Measurements from ENCODE around the gene TEX55. TPM values are rescaled to one million over a fixed set of nuclear protein-coding genes. Genes with fewer than 3 reads are reported as not detected.

TEX55 gene
- total and polyA plus RNA-seq, 2 experiments from 2014 or later, result 0.17 TPM; not detected in 1

DNA sequence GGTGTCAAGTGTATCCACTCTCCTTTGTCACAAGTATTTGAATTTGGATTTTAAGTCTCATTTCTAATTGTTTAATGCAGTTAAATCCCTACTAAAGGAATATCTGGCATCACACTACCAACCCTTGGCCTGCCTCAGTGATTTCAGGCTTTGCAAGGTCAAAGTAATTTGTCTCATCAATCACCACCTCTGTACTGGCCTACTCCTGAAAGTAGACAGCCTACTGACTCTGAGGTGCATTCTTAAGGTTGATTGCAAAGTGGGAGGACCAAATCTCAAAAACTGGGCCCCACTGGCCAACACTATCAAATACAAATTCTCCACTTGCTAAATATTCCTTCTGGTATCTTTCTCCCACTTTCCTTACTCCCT lies 851 bp upstream of the TEX55 start:
- no peak for DNase-seq (ENCODE audit: low spot score)
- no peaks in the 10 kb centered on the region for H3K27me3 Mint-ChIP-seq (ENCODE audit: insufficient read depth, low read depth, poor library complexity)
- Histone ChIP-seq H3K79me2 (replicated peaks; ENCODE audit: insufficient read depth) (no peaks in the 10 kb centered on the region), H3K4me3 (no peak overlapping the region), H3K4me1 (ENCODE audit: insufficient read depth) (no peaks in the 10 kb centered on the region), H3F3A (replicated peaks; ENCODE audit: low read depth) (no peaks in the 10 kb centered on the region), H3K27ac (ENCODE audit: low read depth) (no peak overlapping the region), H3K27me3 (ENCODE audit: insufficient read depth) (no peaks in the 10 kb centered on the region), H3K9me2 (ENCODE audit: insufficient read depth) (no peaks in the 10 kb centered on the region; the same call in 1 of the 2 replicates), H4K20me1 (replicated peaks; ENCODE audit: insufficient read depth) (no peaks in the 10 kb centered on the region), H2AFZ (no peak overlapping the region), H3K36me3 (ENCODE audit: insufficient read depth) (no peaks in the 10 kb centered on the region), H3K4me2 (no peak overlapping the region)
- peaks cover 7% of the 10 kb centered on the region; the same call in 2 of the 3 replicates for H3K36me3 Mint-ChIP-seq (ENCODE audit: low read depth)
- H3K4me1 Mint-ChIP-seq, result no peaks in the 10 kb centered on the region
- H3K4me3 Mint-ChIP-seq, result no peak overlapping the region
- H3K9me3 Mint-ChIP-seq, result peaks cover 10% of the 10 kb centered on the region
- ATAC-seq, result no peak
- H3K27ac Mint-ChIP-seq, result no peak overlapping the region
- TF ChIP-seq, protein P1, sequence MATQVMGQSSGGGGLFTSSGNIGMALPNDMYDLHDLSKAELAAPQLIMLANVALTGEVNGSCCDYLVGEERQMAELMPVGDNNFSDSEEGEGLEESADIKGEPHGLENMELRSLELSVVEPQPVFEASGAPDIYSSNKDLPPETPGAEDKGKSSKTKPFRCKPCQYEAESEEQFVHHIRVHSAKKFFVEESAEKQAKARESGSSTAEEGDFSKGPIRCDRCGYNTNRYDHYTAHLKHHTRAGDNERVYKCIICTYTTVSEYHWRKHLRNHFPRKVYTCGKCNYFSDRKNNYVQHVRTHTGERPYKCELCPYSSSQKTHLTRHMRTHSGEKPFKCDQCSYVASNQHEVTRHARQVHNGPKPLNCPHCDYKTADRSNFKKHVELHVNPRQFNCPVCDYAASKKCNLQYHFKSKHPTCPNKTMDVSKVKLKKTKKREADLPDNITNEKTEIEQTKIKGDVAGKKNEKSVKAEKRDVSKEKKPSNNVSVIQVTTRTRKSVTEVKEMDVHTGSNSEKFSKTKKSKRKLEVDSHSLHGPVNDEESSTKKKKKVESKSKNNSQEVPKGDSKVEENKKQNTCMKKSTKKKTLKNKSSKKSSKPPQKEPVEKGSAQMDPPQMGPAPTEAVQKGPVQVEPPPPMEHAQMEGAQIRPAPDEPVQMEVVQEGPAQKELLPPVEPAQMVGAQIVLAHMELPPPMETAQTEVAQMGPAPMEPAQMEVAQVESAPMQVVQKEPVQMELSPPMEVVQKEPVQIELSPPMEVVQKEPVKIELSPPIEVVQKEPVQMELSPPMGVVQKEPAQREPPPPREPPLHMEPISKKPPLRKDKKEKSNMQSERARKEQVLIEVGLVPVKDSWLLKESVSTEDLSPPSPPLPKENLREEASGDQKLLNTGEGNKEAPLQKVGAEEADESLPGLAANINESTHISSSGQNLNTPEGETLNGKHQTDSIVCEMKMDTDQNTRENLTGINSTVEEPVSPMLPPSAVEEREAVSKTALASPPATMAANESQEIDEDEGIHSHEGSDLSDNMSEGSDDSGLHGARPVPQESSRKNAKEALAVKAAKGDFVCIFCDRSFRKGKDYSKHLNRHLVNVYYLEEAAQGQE (IDR thresholded peaks at IDR 0.05; ENCODE audit: unreplicated experiment), result no peak
- no peak for TF ChIP-seq EZH2 (IDR thresholded peaks at IDR 0.05; ENCODE audit: low read depth, unreplicated experiment)
- TF ChIP-seq, protein P2, sequence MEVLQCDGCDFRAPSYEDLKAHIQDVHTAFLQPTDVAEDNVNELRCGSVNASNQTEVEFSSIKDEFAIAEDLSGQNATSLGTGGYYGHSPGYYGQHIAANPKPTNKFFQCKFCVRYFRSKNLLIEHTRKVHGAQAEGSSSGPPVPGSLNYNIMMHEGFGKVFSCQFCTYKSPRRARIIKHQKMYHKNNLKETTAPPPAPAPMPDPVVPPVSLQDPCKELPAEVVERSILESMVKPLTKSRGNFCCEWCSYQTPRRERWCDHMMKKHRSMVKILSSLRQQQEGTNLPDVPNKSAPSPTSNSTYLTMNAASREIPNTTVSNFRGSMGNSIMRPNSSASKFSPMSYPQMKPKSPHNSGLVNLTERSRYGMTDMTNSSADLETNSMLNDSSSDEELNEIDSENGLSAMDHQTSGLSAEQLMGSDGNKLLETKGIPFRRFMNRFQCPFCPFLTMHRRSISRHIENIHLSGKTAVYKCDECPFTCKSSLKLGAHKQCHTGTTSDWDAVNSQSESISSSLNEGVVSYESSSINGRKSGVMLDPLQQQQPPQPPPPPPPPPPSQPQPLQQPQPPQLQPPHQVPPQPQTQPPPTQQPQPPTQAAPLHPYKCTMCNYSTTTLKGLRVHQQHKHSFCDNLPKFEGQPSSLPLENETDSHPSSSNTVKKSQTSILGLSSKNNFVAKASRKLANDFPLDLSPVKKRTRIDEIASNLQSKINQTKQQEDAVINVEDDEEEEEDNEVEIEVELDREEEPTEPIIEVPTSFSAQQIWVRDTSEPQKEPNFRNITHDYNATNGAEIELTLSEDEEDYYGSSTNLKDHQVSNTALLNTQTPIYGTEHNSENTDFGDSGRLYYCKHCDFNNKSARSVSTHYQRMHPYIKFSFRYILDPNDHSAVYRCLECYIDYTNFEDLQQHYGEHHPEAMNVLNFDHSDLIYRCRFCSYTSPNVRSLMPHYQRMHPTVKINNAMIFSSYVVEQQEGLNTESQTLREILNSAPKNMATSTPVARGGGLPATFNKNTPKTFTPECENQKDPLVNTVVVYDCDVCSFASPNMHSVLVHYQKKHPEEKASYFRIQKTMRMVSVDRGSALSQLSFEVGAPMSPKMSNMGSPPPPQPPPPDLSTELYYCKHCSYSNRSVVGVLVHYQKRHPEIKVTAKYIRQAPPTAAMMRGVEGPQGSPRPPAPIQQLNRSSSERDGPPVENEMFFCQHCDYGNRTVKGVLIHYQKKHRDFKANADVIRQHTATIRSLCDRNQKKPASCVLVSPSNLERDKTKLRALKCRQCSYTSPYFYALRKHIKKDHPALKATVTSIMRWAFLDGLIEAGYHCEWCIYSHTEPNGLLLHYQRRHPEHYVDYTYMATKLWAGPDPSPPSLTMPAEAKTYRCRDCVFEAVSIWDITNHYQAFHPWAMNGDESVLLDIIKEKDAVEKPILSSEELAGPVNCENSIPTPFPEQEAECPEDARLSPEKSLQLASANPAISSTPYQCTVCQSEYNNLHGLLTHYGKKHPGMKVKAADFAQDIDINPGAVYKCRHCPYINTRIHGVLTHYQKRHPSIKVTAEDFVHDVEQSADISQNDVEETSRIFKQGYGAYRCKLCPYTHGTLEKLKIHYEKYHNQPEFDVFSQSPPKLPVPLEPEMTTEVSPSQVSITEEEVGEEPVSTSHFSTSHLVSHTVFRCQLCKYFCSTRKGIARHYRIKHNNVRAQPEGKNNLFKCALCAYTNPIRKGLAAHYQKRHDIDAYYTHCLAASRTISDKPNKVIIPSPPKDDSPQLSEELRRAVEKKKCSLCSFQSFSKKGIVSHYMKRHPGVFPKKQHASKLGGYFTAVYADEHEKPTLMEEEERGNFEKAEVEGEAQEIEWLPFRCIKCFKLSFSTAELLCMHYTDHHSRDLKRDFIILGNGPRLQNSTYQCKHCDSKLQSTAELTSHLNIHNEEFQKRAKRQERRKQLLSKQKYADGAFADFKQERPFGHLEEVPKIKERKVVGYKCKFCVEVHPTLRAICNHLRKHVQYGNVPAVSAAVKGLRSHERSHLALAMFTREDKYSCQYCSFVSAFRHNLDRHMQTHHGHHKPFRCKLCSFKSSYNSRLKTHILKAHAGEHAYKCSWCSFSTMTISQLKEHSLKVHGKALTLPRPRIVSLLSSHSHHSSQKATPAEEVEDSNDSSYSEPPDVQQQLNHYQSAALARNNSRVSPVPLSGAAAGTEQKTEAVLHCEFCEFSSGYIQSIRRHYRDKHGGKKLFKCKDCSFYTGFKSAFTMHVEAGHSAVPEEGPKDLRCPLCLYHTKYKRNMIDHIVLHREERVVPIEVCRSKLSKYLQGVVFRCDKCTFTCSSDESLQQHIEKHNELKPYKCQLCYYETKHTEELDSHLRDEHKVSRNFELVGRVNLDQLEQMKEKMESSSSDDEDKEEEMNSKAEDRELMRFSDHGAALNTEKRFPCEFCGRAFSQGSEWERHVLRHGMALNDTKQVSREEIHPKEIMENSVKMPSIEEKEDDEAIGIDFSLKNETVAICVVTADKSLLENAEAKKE (CRISPR knock-in tag; IDR thresholded peaks at IDR 0.05), result no peak
- no peak for TF ChIP-seq ZNF331 (CRISPR knock-in tag; IDR thresholded peaks at IDR 0.05; ENCODE audit: low read depth)
- TF ChIP-seq STAT1 (IDR thresholded peaks at IDR 0.05; ENCODE audit: unreplicated experiment), result no peak

Data from GM23338 (cell line).